Measurements from ENCODE around the gene BMPR1A.

DNA sequence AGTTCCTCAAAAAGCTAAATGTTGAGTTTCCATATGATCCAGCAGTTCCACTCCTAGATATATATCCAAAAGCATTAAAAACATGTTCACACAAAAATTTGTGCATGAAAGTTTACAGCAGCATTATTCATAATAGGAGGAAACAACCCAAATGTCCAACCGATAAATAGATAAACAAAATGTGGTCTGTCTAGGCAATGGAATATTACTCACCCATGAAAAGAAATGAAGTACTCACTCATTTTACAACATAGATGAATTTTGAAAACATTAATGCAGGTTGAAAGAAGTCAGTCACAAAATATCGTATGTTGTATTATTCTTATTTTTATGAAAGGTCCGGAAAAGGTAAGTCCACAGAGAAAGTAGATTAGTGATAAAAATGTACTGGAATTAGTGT lies 34.0 kb downstream of the BMPR1A start:
- TF ChIP-seq, protein P1, sequence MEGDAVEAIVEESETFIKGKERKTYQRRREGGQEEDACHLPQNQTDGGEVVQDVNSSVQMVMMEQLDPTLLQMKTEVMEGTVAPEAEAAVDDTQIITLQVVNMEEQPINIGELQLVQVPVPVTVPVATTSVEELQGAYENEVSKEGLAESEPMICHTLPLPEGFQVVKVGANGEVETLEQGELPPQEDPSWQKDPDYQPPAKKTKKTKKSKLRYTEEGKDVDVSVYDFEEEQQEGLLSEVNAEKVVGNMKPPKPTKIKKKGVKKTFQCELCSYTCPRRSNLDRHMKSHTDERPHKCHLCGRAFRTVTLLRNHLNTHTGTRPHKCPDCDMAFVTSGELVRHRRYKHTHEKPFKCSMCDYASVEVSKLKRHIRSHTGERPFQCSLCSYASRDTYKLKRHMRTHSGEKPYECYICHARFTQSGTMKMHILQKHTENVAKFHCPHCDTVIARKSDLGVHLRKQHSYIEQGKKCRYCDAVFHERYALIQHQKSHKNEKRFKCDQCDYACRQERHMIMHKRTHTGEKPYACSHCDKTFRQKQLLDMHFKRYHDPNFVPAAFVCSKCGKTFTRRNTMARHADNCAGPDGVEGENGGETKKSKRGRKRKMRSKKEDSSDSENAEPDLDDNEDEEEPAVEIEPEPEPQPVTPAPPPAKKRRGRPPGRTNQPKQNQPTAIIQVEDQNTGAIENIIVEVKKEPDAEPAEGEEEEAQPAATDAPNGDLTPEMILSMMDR (conservative IDR thresholded peaks at IDR 0.05; ENCODE audit: low read depth in 2 of 2) = no peak
- TF ChIP-seq ZNF331 (CRISPR knock-in tag; IDR thresholded peaks at IDR 0.05; ENCODE audit: low read depth) (no peak), POLR2AphosphoS5 (IDR thresholded peaks at IDR 0.05; ENCODE audit: low read depth) (no peak), STAT1 (IDR thresholded peaks at IDR 0.05; ENCODE audit: unreplicated experiment) (no peak), EZH2phosphoT487 (IDR thresholded peaks at IDR 0.05; ENCODE audit: unreplicated experiment) (no peak), EZH2 (IDR thresholded peaks at IDR 0.05; ENCODE audit: low read depth, unreplicated experiment) (no peak), NANOG (IDR thresholded peaks at IDR 0.05; ENCODE audit: borderline replicate concordance) (no peak), JUNB (IDR thresholded peaks at IDR 0.05; ENCODE audit: unreplicated experiment) (no peak), CREB1 (CRISPR knock-in tag; IDR thresholded peaks at IDR 0.05; ENCODE audit: low read depth) (no peak), ZNF114 (CRISPR knock-in tag; IDR thresholded peaks at IDR 0.05) (no peak)
- TF ChIP-seq, protein P2, sequence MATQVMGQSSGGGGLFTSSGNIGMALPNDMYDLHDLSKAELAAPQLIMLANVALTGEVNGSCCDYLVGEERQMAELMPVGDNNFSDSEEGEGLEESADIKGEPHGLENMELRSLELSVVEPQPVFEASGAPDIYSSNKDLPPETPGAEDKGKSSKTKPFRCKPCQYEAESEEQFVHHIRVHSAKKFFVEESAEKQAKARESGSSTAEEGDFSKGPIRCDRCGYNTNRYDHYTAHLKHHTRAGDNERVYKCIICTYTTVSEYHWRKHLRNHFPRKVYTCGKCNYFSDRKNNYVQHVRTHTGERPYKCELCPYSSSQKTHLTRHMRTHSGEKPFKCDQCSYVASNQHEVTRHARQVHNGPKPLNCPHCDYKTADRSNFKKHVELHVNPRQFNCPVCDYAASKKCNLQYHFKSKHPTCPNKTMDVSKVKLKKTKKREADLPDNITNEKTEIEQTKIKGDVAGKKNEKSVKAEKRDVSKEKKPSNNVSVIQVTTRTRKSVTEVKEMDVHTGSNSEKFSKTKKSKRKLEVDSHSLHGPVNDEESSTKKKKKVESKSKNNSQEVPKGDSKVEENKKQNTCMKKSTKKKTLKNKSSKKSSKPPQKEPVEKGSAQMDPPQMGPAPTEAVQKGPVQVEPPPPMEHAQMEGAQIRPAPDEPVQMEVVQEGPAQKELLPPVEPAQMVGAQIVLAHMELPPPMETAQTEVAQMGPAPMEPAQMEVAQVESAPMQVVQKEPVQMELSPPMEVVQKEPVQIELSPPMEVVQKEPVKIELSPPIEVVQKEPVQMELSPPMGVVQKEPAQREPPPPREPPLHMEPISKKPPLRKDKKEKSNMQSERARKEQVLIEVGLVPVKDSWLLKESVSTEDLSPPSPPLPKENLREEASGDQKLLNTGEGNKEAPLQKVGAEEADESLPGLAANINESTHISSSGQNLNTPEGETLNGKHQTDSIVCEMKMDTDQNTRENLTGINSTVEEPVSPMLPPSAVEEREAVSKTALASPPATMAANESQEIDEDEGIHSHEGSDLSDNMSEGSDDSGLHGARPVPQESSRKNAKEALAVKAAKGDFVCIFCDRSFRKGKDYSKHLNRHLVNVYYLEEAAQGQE (IDR thresholded peaks at IDR 0.05; ENCODE audit: unreplicated experiment) = no peak
- TF ChIP-seq, protein P3, sequence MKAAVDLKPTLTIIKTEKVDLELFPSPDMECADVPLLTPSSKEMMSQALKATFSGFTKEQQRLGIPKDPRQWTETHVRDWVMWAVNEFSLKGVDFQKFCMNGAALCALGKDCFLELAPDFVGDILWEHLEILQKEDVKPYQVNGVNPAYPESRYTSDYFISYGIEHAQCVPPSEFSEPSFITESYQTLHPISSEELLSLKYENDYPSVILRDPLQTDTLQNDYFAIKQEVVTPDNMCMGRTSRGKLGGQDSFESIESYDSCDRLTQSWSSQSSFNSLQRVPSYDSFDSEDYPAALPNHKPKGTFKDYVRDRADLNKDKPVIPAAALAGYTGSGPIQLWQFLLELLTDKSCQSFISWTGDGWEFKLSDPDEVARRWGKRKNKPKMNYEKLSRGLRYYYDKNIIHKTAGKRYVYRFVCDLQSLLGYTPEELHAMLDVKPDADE (IDR thresholded peaks at IDR 0.05) = no peak
